Loucy (cell line): Measurements from ENCODE around the gene DIDO1.

Experiments
- H2AFZ ChIP-seq: fragments of 200-600 bp; sonication (generic); 2 replicates; pipeline ENCODE4 v1.6.0; 2016; ENCODE audit warnings: antibody characterized with exemption, mild to moderate bottlenecking, low read length, moderate library complexity
- H3F3A ChIP-seq: fragments of 200-600 bp; 2 replicates; pipeline ENCODE4 v1.6.0; 2016; ENCODE audit warnings: antibody characterized with exemption, low read depth, mild to moderate bottlenecking
- H3K27me3 ChIP-seq: fragments of 200-600 bp; sonication (generic); 2 replicates; pipeline ENCODE4 v1.6.1; 2014; ENCODE audit warnings: low read length, mild to moderate bottlenecking; ENCODE audit not compliant: insufficient read depth, poor library complexity, severe bottlenecking
- H3K36me3 ChIP-seq: fragments of 200-600 bp; sonication (generic); 2 replicates; pipeline ENCODE4 v1.6.1; 2016; ENCODE audit warnings: low read length; ENCODE audit not compliant: insufficient read depth
- H3K4me1 ChIP-seq: fragments of 200-600 bp; sonication (generic); 2 replicates; pipeline ENCODE4 v1.5.1; 2014; ENCODE audit warnings: low read length, mild to moderate bottlenecking; ENCODE audit not compliant: insufficient read depth, poor library complexity, severe bottlenecking
- H3K4me2 ChIP-seq: fragments of 200-600 bp; sonication (generic); 2 replicates; pipeline ENCODE4 v1.6.0; 2014; ENCODE audit warnings: antibody characterized with exemption, low read length, low read depth, mild to moderate bottlenecking; ENCODE audit not compliant: poor library complexity, severe bottlenecking
- H3K4me3 ChIP-seq: fragments of 200-600 bp; sonication (generic); 2 replicates; pipeline ENCODE4 v1.5.1; 2014; ENCODE audit warnings: low read length, mild to moderate bottlenecking, mixed read lengths; ENCODE audit not compliant: poor library complexity, severe bottlenecking
- H3K79me2 ChIP-seq: fragments of 200-600 bp; sonication (generic); 2 replicates; pipeline ENCODE4 v1.6.1; 2014; ENCODE audit warnings: low read length; ENCODE audit not compliant: insufficient read depth
- H3K9ac ChIP-seq: fragments of 200-600 bp; sonication (generic); 2 replicates; pipeline ENCODE4 v1.6.0; 2014; ENCODE audit warnings: mild to moderate bottlenecking, low read depth, low read length, moderate library complexity; ENCODE audit not compliant: poor library complexity, severe bottlenecking
- H3K9me2 ChIP-seq: fragments of 200-600 bp; sonication (generic); replicated peaks from 2 replicates; pipeline ENCODE4 v1.6.1; 2016; ENCODE audit warnings: low read depth, low read length, mixed read lengths
- H3K9me3 ChIP-seq: fragments of 200-600 bp; sonication (generic); 2 replicates; pipeline ENCODE4 v1.6.1; 2014; ENCODE audit warnings: mild to moderate bottlenecking, antibody characterized with exemption, low read length, low read depth; ENCODE audit not compliant: insufficient read depth
- H4K20me1 ChIP-seq: fragments of 200-600 bp; sonication (generic); 2 replicates; pipeline ENCODE4 v1.6.0; 2014; ENCODE audit warnings: antibody characterized with exemption, low read length, mild to moderate bottlenecking; ENCODE audit not compliant: insufficient read depth, poor library complexity, severe bottlenecking
- EZH2phosphoT487 ChIP-seq: fragments of 200-600 bp; IDR thresholded peaks from 2 replicates; pipeline ENCODE4 v1.6.1; 2018; ENCODE audit warnings: antibody characterized with exemption, mild to moderate bottlenecking, moderate library complexity, borderline replicate concordance
- TF ChIP-seq, protein P1 (sequence below): fragments of 200-600 bp; sonication (generic); conservative IDR thresholded peaks from 2 replicates; pipeline ENCODE4 v1.5.1; 2014; ENCODE audit warnings: mild to moderate bottlenecking, antibody characterized with exemption, low read length

DIDO1 gene

DNA sequence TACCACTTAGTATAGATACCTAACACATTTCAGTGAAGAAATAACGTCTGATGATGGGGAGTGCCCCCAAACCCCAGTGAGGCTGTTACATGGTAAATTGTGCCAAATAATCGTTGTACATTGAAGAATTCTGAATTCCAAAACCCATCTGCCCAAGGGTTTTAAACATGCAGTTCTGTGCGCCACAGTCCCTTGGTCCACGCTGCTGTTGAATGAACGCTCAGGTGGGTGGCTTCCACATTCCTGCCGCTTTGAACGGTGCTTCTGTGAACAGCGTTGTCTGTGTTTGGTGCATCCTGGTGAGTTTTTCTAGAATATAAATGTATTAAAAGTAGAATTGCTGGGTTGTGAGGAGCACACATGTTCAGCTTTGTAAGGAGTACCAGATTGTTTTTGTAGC is 14.6 kb upstream of the DIDO1 start:
- Histone ChIP-seq H4K20me1 (peaks cover 52% of the 10 kb centered on the region), H2AFZ (no peak overlapping the region), H3K9me3 (no peaks in the 10 kb centered on the region), H3K9ac (peak overlapping the region; percentile 58), H3K79me2 (peaks cover 92% of the 10 kb centered on the region), H3K4me2 (peak overlapping the region; percentile 87), H3K4me1 (peaks cover 29% of the 10 kb centered on the region), H3K4me3 (peak overlapping the region; percentile 82), H3K27me3 (no peaks in the 10 kb centered on the region), H3K9me2 (no peaks in the 10 kb centered on the region), H3K36me3 (peaks cover 31% of the 10 kb centered on the region; the same call in 1 of the 2 replicates), H3F3A (no peaks in the 10 kb centered on the region)
- TF ChIP-seq, protein P1, sequence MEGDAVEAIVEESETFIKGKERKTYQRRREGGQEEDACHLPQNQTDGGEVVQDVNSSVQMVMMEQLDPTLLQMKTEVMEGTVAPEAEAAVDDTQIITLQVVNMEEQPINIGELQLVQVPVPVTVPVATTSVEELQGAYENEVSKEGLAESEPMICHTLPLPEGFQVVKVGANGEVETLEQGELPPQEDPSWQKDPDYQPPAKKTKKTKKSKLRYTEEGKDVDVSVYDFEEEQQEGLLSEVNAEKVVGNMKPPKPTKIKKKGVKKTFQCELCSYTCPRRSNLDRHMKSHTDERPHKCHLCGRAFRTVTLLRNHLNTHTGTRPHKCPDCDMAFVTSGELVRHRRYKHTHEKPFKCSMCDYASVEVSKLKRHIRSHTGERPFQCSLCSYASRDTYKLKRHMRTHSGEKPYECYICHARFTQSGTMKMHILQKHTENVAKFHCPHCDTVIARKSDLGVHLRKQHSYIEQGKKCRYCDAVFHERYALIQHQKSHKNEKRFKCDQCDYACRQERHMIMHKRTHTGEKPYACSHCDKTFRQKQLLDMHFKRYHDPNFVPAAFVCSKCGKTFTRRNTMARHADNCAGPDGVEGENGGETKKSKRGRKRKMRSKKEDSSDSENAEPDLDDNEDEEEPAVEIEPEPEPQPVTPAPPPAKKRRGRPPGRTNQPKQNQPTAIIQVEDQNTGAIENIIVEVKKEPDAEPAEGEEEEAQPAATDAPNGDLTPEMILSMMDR: no peak
- TF ChIP-seq EZH2phosphoT487: no peak

DNA sequence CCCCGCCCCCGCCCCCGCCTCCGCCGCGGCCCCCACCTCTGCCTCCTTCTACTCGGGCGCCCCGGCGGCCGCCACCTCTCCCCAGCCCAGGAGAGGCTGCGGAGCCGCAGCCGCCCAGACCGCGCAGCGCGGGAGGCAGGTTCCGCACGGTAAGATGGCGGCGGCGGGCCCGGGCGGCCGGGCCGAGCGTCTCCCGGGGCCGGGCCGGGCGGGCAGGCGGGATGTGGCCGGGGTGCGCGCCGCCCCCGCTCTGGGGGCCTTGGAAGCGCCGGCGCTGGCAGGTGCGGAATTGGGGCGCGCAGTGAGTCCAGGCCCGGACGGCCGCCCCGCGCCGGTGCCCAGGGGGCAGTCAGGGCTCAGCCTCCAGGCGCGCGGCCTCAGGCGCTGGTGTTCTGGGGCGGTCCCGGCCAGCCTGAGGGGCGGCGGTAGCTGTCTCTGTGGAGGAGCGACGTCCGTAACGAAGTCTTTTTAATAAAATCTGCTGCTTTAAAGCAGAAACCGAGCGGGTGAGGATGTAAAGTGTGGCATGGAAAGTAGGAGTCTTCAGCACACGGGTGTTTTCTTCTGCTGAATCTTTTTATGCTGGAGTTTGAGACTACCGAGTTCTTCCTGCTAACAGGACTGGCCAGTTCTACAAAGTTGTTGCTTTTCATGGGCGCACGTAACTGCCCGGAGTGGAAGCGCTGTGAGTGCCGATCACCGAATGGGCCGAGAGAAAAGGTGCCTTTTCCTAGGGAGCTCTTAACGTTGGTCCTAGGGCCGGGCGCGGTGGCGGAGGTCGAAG is 12.0 kb upstream of the DIDO1 start, which contains the start of gene GID8:
TSS of gene GID8 (plus strand) at position 43 of the 784 bp plus-strand sequence. CDS start 3,356 bp downstream, outside the sequence.
- Histone ChIP-seq H3K4me2 (peak within 1 kb of the TSS; percentile 92), H3K27me3 (no peaks in the 10 kb centered on the region), H3K9ac (peak within 1 kb of the TSS; percentile 98), H3K9me2 (no peaks in the 10 kb centered on the region), H3K79me2 (peaks cover 96% of the 10 kb centered on the region), H3K36me3 (peaks cover 8% of the 10 kb centered on the region; the same call in 1 of the 2 replicates), H3K4me1 (peaks cover 49% of the 10 kb centered on the region), H3K9me3 (no peaks in the 10 kb centered on the region), H3F3A (no peaks in the 10 kb centered on the region), H4K20me1 (peaks cover 75% of the 10 kb centered on the region), H3K4me3 (peak within 1 kb of the TSS; percentile 83), H2AFZ (peak within 1 kb of the TSS; percentile 77)
- TF ChIP-seq EZH2phosphoT487: no peak
- TF ChIP-seq, protein P1: no peak

GRCh38 chr20:62937268-62938104 is 11.2 kb upstream of the DIDO1 start:
- peak overlapping the region; percentile 83 for H3K4me3 ChIP-seq
- peak overlapping the region; percentile 77 for H2AFZ ChIP-seq
- TF ChIP-seq EZH2phosphoT487: no peak
- TF ChIP-seq, protein P1: no peak
- peaks cover 75% of the 10 kb centered on the region for H4K20me1 ChIP-seq
- H3F3A ChIP-seq: no peaks in the 10 kb centered on the region
- no peaks in the 10 kb centered on the region for H3K9me2 ChIP-seq
- 0 out of 2 replicates have a peak, but pooled peaks cover under 1% of the 10 kb centered on the region for H3K36me3 ChIP-seq
- H3K9me3 ChIP-seq: no peaks in the 10 kb centered on the region
- H3K4me1 ChIP-seq: peaks cover 47% of the 10 kb centered on the region
- peak overlapping the region; percentile 98 for H3K9ac ChIP-seq
- H3K4me2 ChIP-seq: peak overlapping the region; percentile 92
- H3K27me3 ChIP-seq: no peaks in the 10 kb centered on the region
- peaks cover 96% of the 10 kb centered on the region for H3K79me2 ChIP-seq
